Activated T-cell treated with anti-CD3 and anti-CD28 coated beads, Interleukin-2, amount 50 U/mL, for 4 hours (primary cell): ENCODE results near the gene RFXAP. TPM values are rescaled to one million over a fixed set of nuclear protein-coding genes. Genes with fewer than 3 reads are reported as not detected.
A peak's percentile ranks its signal among the peaks of the same experiment; 100 is the strongest.
"Not testable (repeated sequence)": the region's sequence is repeated elsewhere in the genome, so short reads cannot be mapped to it uniquely, and the experiment has no call there.

Source experiments
- ATAC-seq, 2 donors: fragments of 200-7000 bp; cut with Tn5 transposase; one replicate each; pipeline ENCODE4 v1.10.0; 2021
- DNase-seq: peaks from one replicate; pipeline ENCODE4 v3.0.0-alpha.2; 2020
- H3K27me3 Mint-ChIP-seq: one replicate; pipeline ENCODE4 v1.8.0; 2021; ENCODE audit warnings: low read depth, mixed read lengths
- H3K36me3 Mint-ChIP-seq: one replicate; pipeline ENCODE4 v1.8.0; 2022; ENCODE audit warnings: mixed read lengths; ENCODE audit not compliant: insufficient read depth
- H3K4me1 Mint-ChIP-seq: one replicate; pipeline ENCODE4 v1.8.0; 2021; ENCODE audit warnings: low read depth, mixed read lengths
- H3K4me3 Mint-ChIP-seq: one replicate; pipeline ENCODE4 v1.8.0; 2021; ENCODE audit warnings: mild to moderate bottlenecking, moderate library complexity, mixed read lengths
- H3K9me3 Mint-ChIP-seq: one replicate; pipeline ENCODE4 v1.8.0; 2021; ENCODE audit warnings: mixed read lengths
- total RNA-seq, 3 donors: library from RNA; stranded (reverse); gene quantifications; one replicate each; pipeline ENCODE4 v1.2.1, GENCODE V29; 2021

The RFXAP gene, protein sequence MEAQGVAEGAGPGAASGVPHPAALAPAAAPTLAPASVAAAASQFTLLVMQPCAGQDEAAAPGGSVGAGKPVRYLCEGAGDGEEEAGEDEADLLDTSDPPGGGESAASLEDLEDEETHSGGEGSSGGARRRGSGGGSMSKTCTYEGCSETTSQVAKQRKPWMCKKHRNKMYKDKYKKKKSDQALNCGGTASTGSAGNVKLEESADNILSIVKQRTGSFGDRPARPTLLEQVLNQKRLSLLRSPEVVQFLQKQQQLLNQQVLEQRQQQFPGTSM
- 10 to 100 TPM in 2 of 3 donors, 1 to 10 TPM in 1; 9.7 to 10.8 (median 10.4) TPM for total RNA-seq

- peaks cover 47% of the 10 kb centered on the region for H3K4me1 Mint-ChIP-seq
Observed at GRCh38 chr13:36818804-36819738, at the start of gene RFXAP. TSS of gene RFXAP (plus strand) at chr13:36819222. CDS start at chr13:36819358, 136 bp downstream.

GRCh38 chr13:36769545-36769944, 49.5 kb upstream of the RFXAP start:
- Mint-ChIP-seq H3K27me3 (peaks cover 17% of the 10 kb centered on the region), H3K4me3 (no peak overlapping the region), H3K36me3 (no peaks in the 10 kb centered on the region), H3K9me3 (peaks cover 12% of the 10 kb centered on the region), H3K4me1 (no peaks in the 10 kb centered on the region)
- ATAC-seq (no peak), DNase-seq (no peak)

More at GRCh38 chr13:36818804-36819738, at the start of gene RFXAP:
- H3K4me3 Mint-ChIP-seq: peak within 1 kb of the TSS; percentile 92
- peaks cover 4% of the 10 kb centered on the region for H3K27me3 Mint-ChIP-seq
- ATAC-seq (peak; percentile 92 to 93), DNase-seq (peak; percentile 90)
- H3K9me3 Mint-ChIP-seq: no peaks in the 10 kb centered on the region
- peaks cover 2% of the 10 kb centered on the region for H3K36me3 Mint-ChIP-seq

- peaks cover 12% of the 10 kb centered on the region for H3K9me3 Mint-ChIP-seq
- H3K4me1 Mint-ChIP-seq: no peaks in the 10 kb centered on the region
- no peaks in the 10 kb centered on the region for H3K36me3 Mint-ChIP-seq
- DNase-seq: no peak
- H3K27me3 Mint-ChIP-seq: peaks cover 14% of the 10 kb centered on the region
- ATAC-seq: no peak
- no peak overlapping the region for H3K4me3 Mint-ChIP-seq
Observed at GRCh38 chr13:36770741-36771140, 48.3 kb upstream of the RFXAP start.

DNA sequence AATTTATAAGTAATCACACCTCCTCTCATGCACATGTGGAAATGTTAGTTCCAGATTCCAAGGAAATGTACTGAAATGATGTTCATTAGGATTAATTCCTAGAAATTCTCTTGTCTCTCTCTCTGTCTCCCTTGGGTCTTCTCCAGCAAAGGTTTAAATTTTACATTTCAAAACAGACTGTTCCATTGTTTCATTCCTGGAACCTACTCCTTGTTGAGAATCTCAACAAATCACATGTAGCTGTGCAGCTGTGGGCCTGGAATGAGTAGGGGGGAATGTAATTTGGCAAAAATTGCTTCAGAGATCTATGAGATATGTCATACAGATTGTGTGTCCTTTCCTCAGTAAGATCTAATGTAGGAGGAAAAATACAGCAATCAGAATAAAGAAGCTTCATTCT, 46.2 kb upstream of the RFXAP start:
- no peak for DNase-seq
- Mint-ChIP-seq H3K36me3 (no peaks in the 10 kb centered on the region), H3K27me3 (peaks cover 17% of the 10 kb centered on the region), H3K4me1 (no peaks in the 10 kb centered on the region), H3K9me3 (no peaks in the 10 kb centered on the region), H3K4me3 (no peak overlapping the region)
- no peak for ATAC-seq

- H3K9me3 Mint-ChIP-seq: no peaks in the 10 kb centered on the region
- DNase-seq (no peak), ATAC-seq (no peak)
- H3K4me1 Mint-ChIP-seq: no peaks in the 10 kb centered on the region
- H3K27me3 Mint-ChIP-seq: peaks cover 26% of the 10 kb centered on the region
- no peaks in the 10 kb centered on the region for H3K36me3 Mint-ChIP-seq
- no peak overlapping the region for H3K4me3 Mint-ChIP-seq
Observed at GRCh38 chr13:36774931-36775330, 44.1 kb upstream of the RFXAP start.

- DNase-seq (no peak), ATAC-seq (no peak)
- Mint-ChIP-seq H3K27me3 (peaks cover 25% of the 10 kb centered on the region), H3K4me3 (no peak overlapping the region), H3K36me3 (no peaks in the 10 kb centered on the region), H3K9me3 (no peaks in the 10 kb centered on the region), H3K4me1 (no peaks in the 10 kb centered on the region)
Observed at GRCh38 chr13:36776175-36776574, 42.8 kb upstream of the RFXAP start.

- Mint-ChIP-seq H3K36me3 (no peaks in the 10 kb centered on the region), H3K4me3 (no peak overlapping the region), H3K27me3 (peaks cover 18% of the 10 kb centered on the region), H3K9me3 (no peaks in the 10 kb centered on the region), H3K4me1 (no peaks in the 10 kb centered on the region)
- no peak for ATAC-seq
- DNase-seq: no peak
Observed at GRCh38 chr13:36778083-36778671, 40.8 kb upstream of the RFXAP start.

- H3K4me1 Mint-ChIP-seq: no peaks in the 10 kb centered on the region
- DNase-seq (no peak), ATAC-seq (no peak)
- no peaks in the 10 kb centered on the region for H3K9me3 Mint-ChIP-seq
- H3K27me3 Mint-ChIP-seq: peaks cover 20% of the 10 kb centered on the region
- H3K4me3 Mint-ChIP-seq: no peak overlapping the region
- no peaks in the 10 kb centered on the region for H3K36me3 Mint-ChIP-seq
Observed at GRCh38 chr13:36783890-36784289, 35.1 kb upstream of the RFXAP start.

GRCh38 chr13:36786175-36786574, 32.8 kb upstream of the RFXAP start:
- not testable (repeated sequence) for H3K4me3 Mint-ChIP-seq, H3K36me3 Mint-ChIP-seq, H3K9me3 Mint-ChIP-seq, DNase-seq, H3K4me1 Mint-ChIP-seq, ATAC-seq
- H3K27me3 Mint-ChIP-seq: peaks cover 20% of the 10 kb centered on the region

DNA sequence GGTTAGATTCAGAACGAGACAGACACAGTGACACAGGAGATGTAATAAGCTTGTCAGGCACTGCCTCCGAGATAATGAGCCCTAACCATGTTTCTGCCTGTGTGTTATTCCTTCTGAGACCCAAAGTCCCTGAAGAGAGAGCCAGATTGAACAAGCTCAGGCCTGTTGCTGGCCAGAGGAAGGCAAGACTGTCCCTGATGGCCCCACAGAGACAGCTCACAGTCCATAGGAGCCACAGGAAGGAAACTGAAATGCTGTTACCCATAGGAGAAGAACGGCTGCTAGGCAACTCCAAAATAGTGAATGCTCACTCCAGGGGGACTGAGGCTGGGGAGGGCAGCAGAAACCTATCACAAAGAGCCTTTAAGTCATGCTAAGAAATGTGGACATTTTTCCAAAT, 31.8 kb upstream of the RFXAP start:
- DNase-seq (no peak), ATAC-seq (no peak)
- H3K4me1 Mint-ChIP-seq: no peaks in the 10 kb centered on the region
- no peak overlapping the region for H3K4me3 Mint-ChIP-seq
- peaks cover 20% of the 10 kb centered on the region for H3K27me3 Mint-ChIP-seq
- no peaks in the 10 kb centered on the region for H3K36me3 Mint-ChIP-seq
- no peaks in the 10 kb centered on the region for H3K9me3 Mint-ChIP-seq

DNA sequence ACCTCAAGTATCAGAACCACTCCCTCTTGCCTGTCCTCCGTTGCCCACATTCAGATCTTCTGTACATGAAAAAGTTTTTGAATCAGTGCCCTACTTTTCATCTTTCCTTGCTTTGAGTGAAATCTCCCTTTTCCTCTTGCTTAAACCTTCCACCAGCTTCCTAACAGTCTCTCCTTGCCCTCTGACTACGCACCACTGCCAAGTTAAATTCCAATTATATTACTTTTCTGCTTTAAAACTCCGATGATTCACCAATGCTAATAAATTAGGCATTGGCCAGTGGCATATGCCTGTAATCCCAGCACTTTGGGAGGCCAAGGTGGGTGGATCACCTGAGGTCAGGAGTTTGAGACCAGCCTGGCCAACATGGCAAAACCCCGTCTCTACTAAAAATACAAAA, 30.7 kb upstream of the RFXAP start:
- Mint-ChIP-seq H3K9me3 (no peaks in the 10 kb centered on the region), H3K27me3 (peaks cover 17% of the 10 kb centered on the region), H3K4me3 (no peak overlapping the region), H3K4me1 (no peaks in the 10 kb centered on the region), H3K36me3 (no peaks in the 10 kb centered on the region)
- DNase-seq (no peak), ATAC-seq (no peak)

DNA sequence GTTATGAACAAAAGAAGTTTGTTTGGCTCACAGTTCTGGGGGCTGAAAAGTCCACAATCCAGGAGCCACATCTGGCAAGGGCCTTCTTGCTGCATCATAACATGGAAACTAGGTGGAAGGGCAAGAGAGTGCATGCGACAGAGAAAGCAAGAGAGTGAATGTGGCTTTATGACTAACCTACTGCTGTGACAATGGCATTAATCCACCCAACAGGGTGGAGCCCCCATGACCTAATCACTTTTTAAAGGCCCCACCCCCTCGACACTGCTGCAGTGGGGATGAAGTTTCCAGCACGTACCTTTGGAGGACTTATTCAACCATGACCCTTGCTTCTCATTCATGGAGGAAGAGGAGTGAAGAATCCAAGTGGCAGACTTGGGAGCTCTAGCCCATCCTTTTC, 30.0 kb upstream of the RFXAP start:
- ATAC-seq: peak; percentile 35 to 37
- Mint-ChIP-seq H3K4me1 (no peaks in the 10 kb centered on the region), H3K36me3 (no peaks in the 10 kb centered on the region), H3K9me3 (no peaks in the 10 kb centered on the region), H3K27me3 (peaks cover 15% of the 10 kb centered on the region), H3K4me3 (no peak overlapping the region)
- DNase-seq: no peak

DNA sequence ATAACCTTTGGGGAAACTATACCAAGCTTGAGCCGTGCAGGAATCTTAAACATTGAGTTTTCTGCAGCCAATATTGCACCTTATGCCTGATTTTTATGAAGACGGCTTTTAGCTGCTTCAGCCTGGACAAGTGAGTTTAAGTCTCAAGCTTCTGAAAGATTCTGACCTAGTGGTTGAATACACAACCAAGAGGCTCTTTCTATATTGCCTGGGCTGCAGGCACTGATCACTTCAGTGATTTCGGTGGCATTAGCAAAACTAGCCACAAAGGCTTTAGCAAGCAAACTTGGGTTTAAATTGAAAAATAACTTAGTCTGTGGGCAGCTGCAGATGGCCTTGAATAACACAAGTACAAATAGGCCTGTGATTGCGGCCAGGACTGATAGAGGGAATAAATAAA, 29.3 kb upstream of the RFXAP start:
- H3K4me3 Mint-ChIP-seq: no peak overlapping the region
- ATAC-seq: no peak
- H3K9me3 Mint-ChIP-seq: no peaks in the 10 kb centered on the region
- no peak for DNase-seq
- no peaks in the 10 kb centered on the region for H3K36me3 Mint-ChIP-seq
- H3K4me1 Mint-ChIP-seq: no peaks in the 10 kb centered on the region
- peaks cover 14% of the 10 kb centered on the region for H3K27me3 Mint-ChIP-seq

DNA sequence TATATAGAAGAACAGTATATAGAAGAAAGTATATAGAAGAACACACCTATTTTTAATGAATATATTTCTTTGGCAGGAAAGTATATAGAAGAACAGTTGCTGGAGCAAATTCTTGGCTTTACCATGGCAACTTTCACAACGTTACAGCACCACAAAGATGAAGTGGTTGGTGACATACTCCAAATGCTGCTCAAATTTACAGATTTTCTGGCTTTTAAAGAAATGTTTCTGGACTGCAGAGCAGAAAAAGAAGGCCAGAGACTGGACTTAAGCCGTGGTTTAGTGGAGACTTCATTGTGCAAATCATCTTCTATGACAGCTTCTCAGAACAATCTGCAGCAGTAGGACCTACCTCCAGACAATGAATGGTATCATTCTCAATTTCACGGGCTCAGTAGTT, 24.3 kb upstream of the RFXAP start:
- Mint-ChIP-seq H3K9me3 (no peaks in the 10 kb centered on the region), H3K27me3 (peaks cover 12% of the 10 kb centered on the region), H3K36me3 (no peaks in the 10 kb centered on the region), H3K4me1 (no peaks in the 10 kb centered on the region), H3K4me3 (no peak overlapping the region)
- ATAC-seq (no peak), DNase-seq (no peak)
